Common myeloid progenitor, CD34-positive (primary cell): ENCODE measurements around the gene HSH2D.
"Not testable (repeated sequence)": the region's sequence is repeated elsewhere in the genome, so short reads cannot be mapped to it uniquely, and the experiment has no call there.

Experiments
- CTCF ChIA-PET: fragments of 350-600 bp; sonication (Branson Sonifier 250); formaldehyde crosslinking; loops from one replicate; lab custom pipeline; 2021; ENCODE audit warnings: antibody characterized with exemption; lab: Charles Lee
- POLR2A ChIA-PET: fragments of 350-600 bp; sonication (Branson Sonifier 250); formaldehyde crosslinking; loops from one replicate; lab custom pipeline; 2021; ENCODE audit warnings: antibody characterized with exemption; lab: Charles Lee
- DNase-seq, 3 donors: peaks; one replicate each; pipeline versions ENCODE4 v3.0.0 to v3.0.0-alpha.2; 2013
- H3K27ac ChIP-seq, 2 experiments: 1 replicate in 1 of 2; 2 replicates in 1 of 2; pipeline ENCODE4 v1.7.0; 2013; ENCODE audit warnings: inconsistent platforms in 2 of 2, low read length in 2 of 2, mild to moderate bottlenecking in 2 of 2, low read depth in 1 of 2, moderate library complexity in 1 of 2; ENCODE audit not compliant: severe bottlenecking in 2 of 2, insufficient read depth in 1 of 2, poor library complexity in 1 of 2
- H3K27me3 ChIP-seq, 5 experiments: replicated peaks in 2 of 5; 1 replicate in 3 of 5; 2 replicates in 2 of 5; pipeline versions ENCODE4 v1.6.1 to v1.7.0; 2013; ENCODE audit warnings: low read length in 4 of 5, mild to moderate bottlenecking in 2 of 5, moderate library complexity in 2 of 5, inconsistent platforms in 1 of 5; ENCODE audit not compliant: insufficient read depth in 5 of 5, control insufficient read depth in 4 of 5
- H3K36me3 ChIP-seq, 4 experiments: 1 replicate in 2 of 4; 2 replicates in 2 of 4; pipeline versions ENCODE4 v1.6.1 to v1.7.0; 2013; ENCODE audit warnings: low read length in 3 of 4, control low read depth in 1 of 4, mild to moderate bottlenecking in 1 of 4; ENCODE audit not compliant: control insufficient read depth in 4 of 4, insufficient read depth in 4 of 4
- H3K4me1 ChIP-seq, 4 experiments: 1 replicate in 3 of 4; 2 replicates in 1 of 4; pipeline versions ENCODE4 v1.6.1 to v1.7.1; 2013; ENCODE audit warnings: low read length in 3 of 4, mild to moderate bottlenecking in 3 of 4, control low read depth in 1 of 4, inconsistent platforms in 1 of 4, moderate library complexity in 1 of 4; ENCODE audit not compliant: control insufficient read depth in 4 of 4, insufficient read depth in 4 of 4; ENCODE audit errors: control extremely low read depth in 1 of 4
- H3K4me3 ChIP-seq, 7 experiments: 1 replicate in 4 of 7; 2 replicates in 3 of 7; pipeline versions ENCODE4 v1.5.1 to v1.7.0; 2013; ENCODE audit warnings: mild to moderate bottlenecking in 7 of 7, low read length in 6 of 7, moderate library complexity in 6 of 7, inconsistent platforms in 2 of 7, low read depth in 2 of 7, control low read depth in 1 of 7; ENCODE audit not compliant: insufficient read depth in 4 of 7, control insufficient read depth in 1 of 7; ENCODE audit errors: extremely low read depth in 1 of 7
- H3K9me3 ChIP-seq, 5 experiments: 1 replicate in 4 of 5; 2 replicates in 1 of 5; pipeline versions ENCODE4 v1.6.1 to v1.7.1; 2013; ENCODE audit warnings: low read length in 4 of 5, mild to moderate bottlenecking in 2 of 5, inconsistent platforms in 1 of 5, low read depth in 1 of 5, moderate library complexity in 1 of 5; ENCODE audit not compliant: control insufficient read depth in 4 of 5, insufficient read depth in 2 of 5; ENCODE audit errors: control extremely low read depth in 1 of 5
- WGBS: methylation state at CpG from one replicate; pipeline ENCODE4 v1.1.5; 2013; ENCODE audit not compliant: insufficient coverage; 5-methylcytosine and 5-hydroxymethylcytosine counted together

HSH2D gene

GRCh38 chr19:16098821-16099220, 44.7 kb upstream of the HSH2D start:
- Histone ChIP-seq H3K27ac (no peak overlapping the region), H3K9me3 (no peaks in the 10 kb centered on the region), H3K36me3 (peaks cover 29 to 94% (median 64%) of the 10 kb centered on the region in 4 experiments), H3K4me3 (no peak overlapping the region), H3K4me1 (peaks cover 0 to 3% (median 1%) of the 10 kb centered on the region in 4 experiments), H3K27me3 (no peaks in the 10 kb centered on the region)
- 97% methylated on average over 4 of the region's 6 CpGs for WGBS
- no peak for DNase-seq
- ChIA-PET POLR2A (no interaction called here), CTCF (interaction anchor here (1.1 to 2.4 kb wide), 6 partner anchors 8 to 58 kb away, joined by 3 to 9 read pairs (median 6); no protein-coding TSS in a partner anchor)

- not testable (repeated sequence) for H3K27me3 ChIP-seq, H3K27ac ChIP-seq, DNase-seq, H3K4me1 ChIP-seq, H3K9me3 ChIP-seq, H3K4me3 ChIP-seq
- 96% methylated on average over 4 of the region's 8 CpGs for WGBS
- CTCF ChIA-PET = interaction anchor here (1.0 to 2.4 kb wide), 9 partner anchors 8 to 58 kb away, joined by 3 to 9 read pairs (median 4); no protein-coding TSS in a partner anchor
- POLR2A ChIA-PET = interaction anchor here (0.6 kb wide), 1 partner anchor 10 kb away, joined by 5 read pairs; no protein-coding TSS in a partner anchor
- peaks cover 29 to 88% (median 61%) of the 10 kb centered on the region in 4 experiments for H3K36me3 ChIP-seq
Measured at GRCh38 chr19:16099314-16099965, 44.0 kb upstream of the HSH2D start.

GRCh38 chr19:16100524-16100923, 43.0 kb upstream of the HSH2D start:
- WGBS = 97% methylated on average over 4 of the region's 4 CpGs
- CTCF ChIA-PET = interaction anchor here (1.1 to 2.4 kb wide), 5 partner anchors 9 to 59 kb away, joined by 3 to 6 read pairs (median 5); no protein-coding TSS in a partner anchor

GRCh38 chr19:16104722-16105121, 38.8 kb upstream of the HSH2D start:
- no peaks in the 10 kb centered on the region for H3K9me3 ChIP-seq
- no peak for DNase-seq
- 97% methylated on average over 5 of the region's 6 CpGs for WGBS
- CTCF ChIA-PET = interaction anchor here (0.9 to 1.3 kb wide), 2 partner anchors 9 to 34 kb away, joined by 3 to 4 read pairs; no protein-coding TSS in a partner anchor
- H3K27ac ChIP-seq = no peak overlapping the region
- peaks cover 0 to 9% (median 0%) of the 10 kb centered on the region in 4 experiments for H3K4me1 ChIP-seq
- H3K27me3 ChIP-seq = no peaks in the 10 kb centered on the region
- peaks cover 10 to 39% (median 25%) of the 10 kb centered on the region in 4 experiments for H3K36me3 ChIP-seq
- POLR2A ChIA-PET = no interaction called here
- H3K4me3 ChIP-seq = no peak overlapping the region

More at GRCh38 chr19:16100524-16100923, 43.0 kb upstream of the HSH2D start:
- Histone ChIP-seq H3K36me3 (peaks cover 20 to 77% (median 52%) of the 10 kb centered on the region in 4 experiments), H3K4me3 (no peak overlapping the region), H3K4me1 (no peaks in the 10 kb centered on the region), H3K9me3 (no peaks in the 10 kb centered on the region), H3K27me3 (no peaks in the 10 kb centered on the region), H3K27ac (no peak overlapping the region)
- no peak for DNase-seq
- POLR2A ChIA-PET = interaction anchor here (0.6 kb wide), 1 partner anchor 22 kb away, joined by 7 read pairs; no protein-coding TSS in a partner anchor

- CTCF ChIA-PET = interaction anchor here (0.6 to 1.4 kb wide), 4 partner anchors 21 to 611 kb away, joined by 3 to 5 read pairs (median 4); no protein-coding TSS in a partner anchor
- H3K9me3 ChIP-seq = no peaks in the 10 kb centered on the region
- peaks cover 0 to 26% (median 16%) of the 10 kb centered on the region in 4 experiments for H3K36me3 ChIP-seq
- 51% methylated on average over 3 of the region's 3 CpGs for WGBS
- no peak overlapping the region for H3K27ac ChIP-seq
- peak in 2 of 3 donors; percentile 46 to 47 for DNase-seq
- peaks cover 0 to 12% (median 3%) of the 10 kb centered on the region in 4 experiments for H3K4me1 ChIP-seq
- H3K27me3 ChIP-seq = no peaks in the 10 kb centered on the region
- H3K4me3 ChIP-seq = no peak overlapping the region
- POLR2A ChIA-PET = no interaction called here
Measured at GRCh38 chr19:16106121-16106520, 37.4 kb upstream of the HSH2D start.

GRCh38 chr19:16111160-16111908, 32.2 kb upstream of the HSH2D start, which contains the start of gene RAB8A:
TSS of gene RAB8A (plus strand) at chr19:16111889. CDS start at chr19:16111902, 13 bp downstream.
- WGBS = 2% methylated on average over 56 of the region's 81 CpGs
- POLR2A ChIA-PET = interaction anchor here (0.6 to 1.5 kb wide), 5 partner anchors 24 to 306 kb away, joined by 4 to 7 read pairs (median 5); partner anchors contain the start of genes HSH2D and TPM4
- CTCF ChIA-PET = interaction anchor here (0.9 to 2.7 kb wide), 11 partner anchors 9 to 68 kb away, joined by 3 to 10 read pairs (median 3); no protein-coding TSS in a partner anchor

More at GRCh38 chr19:16111160-16111908, 32.2 kb upstream of the HSH2D start, which contains the start of gene RAB8A:
- peak within 1 kb of the TSS; percentile 82 to 95 for H3K27ac ChIP-seq
- peak; percentile 99 to 100 (median 100) for DNase-seq
- H3K27me3 ChIP-seq = no peaks in the 10 kb centered on the region
- H3K36me3 ChIP-seq = peaks cover 2 to 30% (median 7%) of the 10 kb centered on the region in 4 experiments
- H3K4me1 ChIP-seq = peaks cover 8 to 48% (median 43%) of the 10 kb centered on the region in 4 experiments
- peak within 1 kb of the TSS; percentile 72 to 99 (median 95) for H3K4me3 ChIP-seq
- H3K9me3 ChIP-seq = no peaks in the 10 kb centered on the region
